ENCODE results near the gene PGM2L1.

DNA sequence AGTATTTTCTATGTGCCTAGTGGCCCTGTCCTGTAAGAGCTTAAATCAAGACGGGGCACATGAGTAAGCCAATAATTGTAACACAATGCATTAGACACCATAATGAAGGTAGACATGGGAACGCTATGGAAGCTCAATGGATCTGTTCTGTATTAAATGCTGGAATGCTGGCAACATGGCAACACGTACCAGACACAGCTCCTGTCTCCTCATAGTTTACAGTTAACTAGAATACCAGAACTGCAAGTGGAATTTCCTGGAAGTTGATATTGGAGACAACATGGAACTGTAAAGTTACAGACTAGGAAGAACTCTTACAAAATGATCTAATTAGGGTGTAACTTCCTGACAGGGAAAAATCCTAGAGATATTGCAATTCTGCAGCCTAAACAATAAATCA is 99.2 kb downstream of the PGM2L1 start:
- no peak for TF ChIP-seq POLR2A (IDR thresholded peaks at IDR 0.05; ENCODE audit: low read depth, low read length)
- TF ChIP-seq TAF1 (IDR thresholded peaks at IDR 0.05; ENCODE audit: borderline replicate concordance, low read depth, low read length), result no peak

All from GM12892 (cell line).